C4-2B (cell line): Measurements from ENCODE around the gene OSBPL2.

ENCODE experiments used
- ZFX ChIP-seq: fragments of 450-650 bp; IDR thresholded peaks from 2 replicates; pipeline ENCODE4 v1.6.1; 2017
- TF ChIP-seq, protein P1 (sequence below): fragments of 450-650 bp; conservative IDR thresholded peaks from 2 replicates; pipeline ENCODE4 v1.5.1; 2017; ENCODE audit warnings: mild to moderate bottlenecking

DNA sequence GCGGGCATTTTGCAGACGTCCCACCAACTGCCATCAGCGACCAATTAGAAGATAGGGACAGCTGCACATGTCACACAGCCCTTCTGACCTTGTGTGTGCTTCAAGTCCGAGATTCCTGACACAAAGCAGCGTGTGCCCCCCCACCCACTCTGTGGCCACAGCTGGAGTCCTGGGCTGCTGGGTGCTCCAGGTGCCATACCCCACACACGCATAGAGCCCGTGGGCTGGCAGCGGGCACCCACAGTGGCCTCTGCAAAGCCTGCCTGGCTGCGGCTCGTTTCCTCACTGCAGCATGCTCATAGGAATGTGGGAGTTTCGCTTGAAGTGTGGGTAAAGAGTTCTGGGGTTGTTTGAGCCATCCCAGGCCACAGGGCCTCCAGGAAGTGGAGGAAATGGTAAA is 62.0 kb downstream of the OSBPL2 start:
- TF ChIP-seq, protein P1, sequence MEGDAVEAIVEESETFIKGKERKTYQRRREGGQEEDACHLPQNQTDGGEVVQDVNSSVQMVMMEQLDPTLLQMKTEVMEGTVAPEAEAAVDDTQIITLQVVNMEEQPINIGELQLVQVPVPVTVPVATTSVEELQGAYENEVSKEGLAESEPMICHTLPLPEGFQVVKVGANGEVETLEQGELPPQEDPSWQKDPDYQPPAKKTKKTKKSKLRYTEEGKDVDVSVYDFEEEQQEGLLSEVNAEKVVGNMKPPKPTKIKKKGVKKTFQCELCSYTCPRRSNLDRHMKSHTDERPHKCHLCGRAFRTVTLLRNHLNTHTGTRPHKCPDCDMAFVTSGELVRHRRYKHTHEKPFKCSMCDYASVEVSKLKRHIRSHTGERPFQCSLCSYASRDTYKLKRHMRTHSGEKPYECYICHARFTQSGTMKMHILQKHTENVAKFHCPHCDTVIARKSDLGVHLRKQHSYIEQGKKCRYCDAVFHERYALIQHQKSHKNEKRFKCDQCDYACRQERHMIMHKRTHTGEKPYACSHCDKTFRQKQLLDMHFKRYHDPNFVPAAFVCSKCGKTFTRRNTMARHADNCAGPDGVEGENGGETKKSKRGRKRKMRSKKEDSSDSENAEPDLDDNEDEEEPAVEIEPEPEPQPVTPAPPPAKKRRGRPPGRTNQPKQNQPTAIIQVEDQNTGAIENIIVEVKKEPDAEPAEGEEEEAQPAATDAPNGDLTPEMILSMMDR = no peak
- TF ChIP-seq ZFX = no peak
